Neural progenitor cell (in vitro differentiated cells): ENCODE data around the gene CHST5.

Experiments
- CTCF ChIP-seq: fragments of 200-600 bp; sonication (generic); IDR thresholded peaks from 2 replicates; pipeline ENCODE4 v1.5.1; 2017; ENCODE audit warnings: antibody characterized with exemption, mild to moderate bottlenecking
- EZH2 ChIP-seq: fragments of 200-600 bp; sonication (generic); IDR thresholded peaks from 2 replicates; pipeline ENCODE4 v1.6.1; 2017; ENCODE audit warnings: antibody characterized with exemption, mild to moderate bottlenecking, moderate library complexity
- EZH2phosphoT487 ChIP-seq: fragments of 200-600 bp; sonication (generic); IDR thresholded peaks from 2 replicates; pipeline ENCODE4 v1.6.1; 2017; ENCODE audit warnings: antibody characterized with exemption

GRCh38 chr16:75558846-75559401 lies 23.0 kb upstream of the CHST5 start:
- no peak for TF ChIP-seq CTCF
- no peak for TF ChIP-seq EZH2
- no peak for TF ChIP-seq EZH2phosphoT487
